NCI-H2196 treated with DMSO at 0.1 percent for 48 hours (cell line): Measurements from ENCODE around the gene CCDC90B.

Experiments
- DNase-seq: peaks from one replicate; lab custom pipeline; 2025; ENCODE audit not compliant: unreplicated experiment; lab: John Stamatoyannopoulos, UW

Gene CCDC90B

DNA sequence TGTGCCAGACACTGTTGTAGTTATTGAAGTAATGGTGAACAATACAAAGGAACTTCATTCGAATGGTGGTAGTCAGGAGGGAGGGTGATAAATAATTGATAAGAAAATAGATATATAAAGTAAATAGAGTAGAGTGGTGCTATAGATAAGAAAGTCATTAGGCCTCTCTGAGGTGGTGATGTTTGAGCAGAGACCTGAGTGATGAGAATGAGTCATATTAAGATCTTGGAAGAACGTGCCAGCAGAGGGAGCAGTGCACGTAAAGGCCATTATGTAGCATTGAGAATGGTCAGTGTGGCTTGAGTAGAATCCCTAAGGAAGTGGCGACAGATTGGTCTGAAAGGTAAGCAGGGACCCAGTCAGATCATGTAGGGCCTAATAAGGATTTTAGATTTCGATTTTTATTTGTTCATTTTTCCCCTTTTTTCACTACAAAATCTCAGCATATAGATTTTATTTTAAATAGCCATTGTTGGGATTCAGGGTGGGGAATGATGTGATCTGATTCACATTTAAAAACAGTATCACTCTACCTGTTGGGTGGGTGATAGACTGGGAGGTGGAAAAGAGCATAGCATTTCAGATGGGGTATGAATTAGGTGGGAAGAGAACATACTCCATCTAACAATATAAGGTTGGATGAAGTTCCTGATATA is 44.7 kb downstream of the CCDC90B start:
- no peak for DNase-seq

- DNase-seq = no peak
These were observed 48.1 kb downstream of the CCDC90B start for GRCh38 chr11:83238111-83238510.

GRCh38 chr11:83235825-83236224 is 50.3 kb downstream of the CCDC90B start:
- no peak for DNase-seq

DNA sequence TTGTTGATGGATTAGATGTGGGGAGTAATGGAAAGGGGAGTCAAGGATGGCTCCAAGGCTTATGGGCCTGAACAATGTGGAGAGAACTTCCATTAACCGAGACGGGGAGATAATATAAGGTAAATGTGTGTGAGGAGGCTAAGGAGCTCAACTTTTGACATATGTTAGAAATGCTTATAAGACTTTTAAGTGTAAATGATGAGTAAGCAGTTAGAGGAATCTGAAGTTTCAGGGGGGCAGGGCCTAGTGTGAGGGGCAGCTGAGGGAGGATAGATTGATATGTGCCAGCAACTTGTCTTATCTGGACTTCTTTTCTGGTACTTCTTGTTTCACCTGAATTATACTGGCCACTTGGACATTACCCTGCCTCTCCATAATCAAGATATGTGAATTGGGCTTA is 62.7 kb downstream of the CCDC90B start:
- no peak for DNase-seq

GRCh38 chr11:83222499-83222898 is 63.7 kb downstream of the CCDC90B start:
- DNase-seq = no peak

DNA sequence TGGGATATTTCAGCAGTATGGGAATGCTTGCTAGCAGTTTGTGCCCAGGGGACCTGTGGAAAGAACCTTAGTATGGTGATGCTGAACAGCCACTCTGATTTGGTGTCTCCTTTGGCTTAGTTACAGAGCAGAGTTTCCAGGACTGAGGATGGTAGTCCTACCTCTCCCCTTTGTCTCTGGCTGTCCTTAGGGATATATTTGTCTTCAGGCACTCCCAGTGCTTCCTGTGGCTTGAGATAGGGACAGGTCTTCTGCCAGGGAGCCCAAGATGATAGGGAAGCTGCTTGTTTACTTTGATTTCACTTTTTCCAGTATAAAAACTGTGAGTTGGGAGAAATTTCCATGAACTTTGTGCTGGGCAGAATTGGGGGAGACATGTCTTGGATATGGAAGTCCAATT is 64.5 kb downstream of the CCDC90B start:
- DNase-seq = no peak

DNA sequence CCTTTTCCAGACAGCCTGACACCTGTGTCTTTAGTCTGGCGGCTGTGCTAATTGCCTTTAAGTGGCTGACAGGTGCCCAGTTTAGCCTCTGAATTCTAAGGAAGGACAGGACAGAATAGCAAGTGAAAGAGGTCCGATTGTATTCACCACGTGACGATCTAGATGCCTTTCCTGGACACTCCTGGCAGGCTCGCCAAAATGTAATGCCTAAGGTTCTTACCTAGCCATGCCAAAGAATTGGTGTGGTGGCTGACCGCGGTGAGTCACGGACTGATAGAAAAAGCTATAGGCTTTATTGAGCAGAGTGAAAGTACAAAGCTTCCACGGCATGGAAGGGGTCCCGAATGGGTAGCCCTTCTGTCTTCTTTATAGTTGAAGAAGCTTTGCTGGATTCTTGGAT is 65.9 kb downstream of the CCDC90B start:
- DNase-seq = no peak

GRCh38 chr11:83219095-83219494 is 67.1 kb downstream of the CCDC90B start:
- DNase-seq = no peak
